Pancreas (tissue), 10 donors: ENCODE measurements around the gene MICB. TPM values are rescaled to one million over a fixed set of nuclear protein-coding genes. Genes with fewer than 3 reads are reported as not detected.

Source experiments
- ATAC-seq, 4 donors: fragments of 200-7000 bp; cut with Tn5 transposase; one replicate each; pipeline versions ENCODE4 v1.8.0 to v1.9.1; 2020; ENCODE audit warnings: mild to moderate bottlenecking in 4 of 4, moderate library complexity in 4 of 4
- DNase-seq, 6 donors: peaks; one replicate each; pipeline ENCODE4 v3.0.0-alpha.2; 2020
- FAIRE-seq: peaks from 2 replicates; lab custom pipeline; 2012; peaks lifted over from hg19 to GRCh38; lab: Jason Lieb, UNC
- H3K27ac ChIP-seq, 4 donors: fragments of 200-600 bp; sonication (generic); 1 replicate in 3 of 4; 2 replicates in 1 of 4; pipeline versions ENCODE4 v1.5.0 to v1.8.0; 2020
- H3K27me3 ChIP-seq, 4 donors: fragments of 200-600 bp; one replicate each; pipeline ENCODE4 v1.8.0; 2021
- H3K36me3 ChIP-seq, 3 donors: fragments of 200-600 bp; sonication (generic) in 1 of 3; one replicate each; pipeline versions ENCODE4 v1.5.0 to v1.8.0; 2020 to 2021
- H3K4me1 ChIP-seq, 3 donors: fragments of 200-600 bp; one replicate each; pipeline ENCODE4 v1.8.0; 2021
- H3K4me3 ChIP-seq, 4 donors: fragments of 200-600 bp; sonication (generic) in 2 of 4; one replicate each; pipeline versions ENCODE4 v1.5.0 to v1.8.0; 2020 to 2021
- H3K9me3 ChIP-seq, 4 donors: fragments of 200-600 bp; one replicate each; pipeline ENCODE4 v1.8.0; 2021
- intact Hi-C, 3 donors: fragments of 100-400 bp; cut with DNase I; formaldehyde crosslinking; loops; one replicate each; pipeline versions ENCODE4 v1.11.1 to v1.14.2; 2022
- polyA plus RNA-seq, 2 donors: library from polyadenylated mRNA; stranded (reverse); fragments of 200-250 nt; gene quantifications; one replicate each; pipeline ENCODE4 v1.2.3, GENCODE V29; 2013
- total RNA-seq, 6 donors: library from RNA; stranded (reverse); fragmentation: NEBNext Ultra II Directional in 4 of 6; extraction: Animal tissue kit (Norgen Biotek cat#: 25700) in 4 of 6; gene quantifications; one replicate each; pipeline versions ENCODE4 v1.2.1 to v1.2.4, GENCODE V29; 2021 to 2023
- TF ChIP-seq, protein P1 (sequence below), 4 donors: fragments of 200-600 bp; sonication (generic) in 3 of 4; IDR thresholded peaks; one replicate each; pipeline versions ENCODE4 v1.5.0 to v1.8.0; 2021; ENCODE audit warnings: antibody characterized with exemption in 4 of 4
- donor health status: healthy with polysubstance abuse.
- donor health status: DM: no; HTN: no; CAD: no; lungs with moderate emphysema.
- donor health status: DM: no; HTN: no; CAD: no.
- donor health status: control.
- donor health status: control.
- donor health status: Bipolar disorder and iron deficiency.
- donor health status: DM: yes; HTN: yes; CAD: no.
- donor health status: DM: no; HTN: no; CAD: no.
- donor health status: DM: no; HTN: no; CAD: no.
- donor health status: DM: yes; HTN: yes; CAD: no.

Gene MICB
- total and polyA plus RNA-seq, 8 donors = 0.23 to 1.7 (median 0.51) TPM

GRCh38 chr6:31560697-31561058, 62.7 kb downstream of the MICB start:
- H3K36me3 ChIP-seq = peaks cover 0 to 20% (median 8%) of the 10 kb centered on the region in 3 donors
- peak overlapping the region in 1 of 4 donors; percentile 37 for H3K27ac ChIP-seq
- no peak for FAIRE-seq
- TF ChIP-seq, protein P1, sequence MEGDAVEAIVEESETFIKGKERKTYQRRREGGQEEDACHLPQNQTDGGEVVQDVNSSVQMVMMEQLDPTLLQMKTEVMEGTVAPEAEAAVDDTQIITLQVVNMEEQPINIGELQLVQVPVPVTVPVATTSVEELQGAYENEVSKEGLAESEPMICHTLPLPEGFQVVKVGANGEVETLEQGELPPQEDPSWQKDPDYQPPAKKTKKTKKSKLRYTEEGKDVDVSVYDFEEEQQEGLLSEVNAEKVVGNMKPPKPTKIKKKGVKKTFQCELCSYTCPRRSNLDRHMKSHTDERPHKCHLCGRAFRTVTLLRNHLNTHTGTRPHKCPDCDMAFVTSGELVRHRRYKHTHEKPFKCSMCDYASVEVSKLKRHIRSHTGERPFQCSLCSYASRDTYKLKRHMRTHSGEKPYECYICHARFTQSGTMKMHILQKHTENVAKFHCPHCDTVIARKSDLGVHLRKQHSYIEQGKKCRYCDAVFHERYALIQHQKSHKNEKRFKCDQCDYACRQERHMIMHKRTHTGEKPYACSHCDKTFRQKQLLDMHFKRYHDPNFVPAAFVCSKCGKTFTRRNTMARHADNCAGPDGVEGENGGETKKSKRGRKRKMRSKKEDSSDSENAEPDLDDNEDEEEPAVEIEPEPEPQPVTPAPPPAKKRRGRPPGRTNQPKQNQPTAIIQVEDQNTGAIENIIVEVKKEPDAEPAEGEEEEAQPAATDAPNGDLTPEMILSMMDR (IDR thresholded peaks at IDR 0.05) = no peak
- intact Hi-C loops = no loop called here
- H3K27me3 ChIP-seq = no peaks in the 10 kb centered on the region
- H3K4me1 ChIP-seq = peaks cover 0 to 7% (median 0%) of the 10 kb centered on the region in 3 donors
- no peak overlapping the region for H3K4me3 ChIP-seq
- ATAC-seq = no peak
- H3K9me3 ChIP-seq = no peaks in the 10 kb centered on the region
- no peak for DNase-seq

Other genes with a start within 250 kb of the MICB start
- 100 to 1,000 TPM; 135 to 297 (median 208) TPM for gene HLA-C, start 226.1 kb upstream of the MICB start, total RNA-seq
- gene HLA-C, start 226.1 kb upstream of the MICB start, polyA plus RNA-seq = 100 to 1,000 TPM; 147 to 160 TPM
- 1,000 to 10,000 TPM in 1 of 6 donors, 100 to 1,000 TPM in 5; 141 to 1,089 (median 229) TPM for gene HLA-B, start 141.0 kb upstream of the MICB start, total RNA-seq
- gene HLA-B, start 141.0 kb upstream of the MICB start, polyA plus RNA-seq = 100 to 1,000 TPM; 269 to 373 TPM
- gene MICA, start 94.5 kb upstream of the MICB start, total RNA-seq = 10 to 100 TPM in 1 of 6 donors, 1 to 10 TPM in 5; 4.8 to 15.8 (median 5.7) TPM
- gene MICA, start 94.5 kb upstream of the MICB start, polyA plus RNA-seq = 10 to 100 TPM; 13.6 to 22.6 TPM
- gene MCCD1, start 30.8 kb downstream of the MICB start, total RNA-seq = not detected
- gene MCCD1, start 30.8 kb downstream of the MICB start, polyA plus RNA-seq = not detected
- 100 to 1,000 TPM; 134 to 233 (median 153) TPM for gene DDX39B, start 43.9 kb downstream of the MICB start, total RNA-seq
- gene DDX39B, start 43.9 kb downstream of the MICB start, polyA plus RNA-seq = 100 to 1,000 TPM; 423 to 669 TPM
- gene ATP6V1G2, start 48.5 kb downstream of the MICB start, total RNA-seq = under 1 TPM; 0.16 to 0.81 (median 0.36) TPM
- 1 to 10 TPM; 1.9 to 2.1 TPM for gene ATP6V1G2, start 48.5 kb downstream of the MICB start, polyA plus RNA-seq
- gene NFKBIL1, start 49.5 kb downstream of the MICB start, total RNA-seq = 10 to 100 TPM; 12.1 to 25.3 (median 20.8) TPM
- 10 to 100 TPM; 26.5 to 46.0 TPM for gene NFKBIL1, start 49.5 kb downstream of the MICB start, polyA plus RNA-seq
- 1 to 10 TPM in 1 of 6 donors, under 1 TPM in 1, not detected in 4; 0.12 to 1.3 TPM for gene LTA, start 74.1 kb downstream of the MICB start, total RNA-seq
- under 1 TPM; 0.05 to 0.15 TPM for gene LTA, start 74.1 kb downstream of the MICB start, polyA plus RNA-seq
- under 1 TPM in 5 of 6 donors, not detected in 1; 0.29 to 0.87 (median 0.58) TPM for gene TNF, start 77.4 kb downstream of the MICB start, total RNA-seq
- under 1 TPM; 0.11 to 0.42 TPM for gene TNF, start 77.4 kb downstream of the MICB start, polyA plus RNA-seq
- gene LTB, start 84.3 kb downstream of the MICB start, total RNA-seq = 10 to 100 TPM in 1 of 6 donors, 1 to 10 TPM in 3, under 1 TPM in 2; 0.71 to 19.4 (median 1.9) TPM
- gene LTB, start 84.3 kb downstream of the MICB start, polyA plus RNA-seq = 1 to 10 TPM; 1.4 to 7.3 TPM
- gene LST1, start 88.1 kb downstream of the MICB start, total RNA-seq = 10 to 100 TPM in 2 of 6 donors, 1 to 10 TPM in 2, under 1 TPM in 2; 0.56 to 12.9 (median 2.6) TPM
- gene LST1, start 88.1 kb downstream of the MICB start, polyA plus RNA-seq = 1 to 10 TPM; 6.0 to 6.2 TPM
- gene NCR3, start 94.9 kb downstream of the MICB start, total RNA-seq = under 1 TPM in 1 of 6 donors, not detected in 5; 0.28 TPM
- gene NCR3, start 94.9 kb downstream of the MICB start, polyA plus RNA-seq = not detected
- 10 to 100 TPM in 2 of 6 donors, 1 to 10 TPM in 4; 1.1 to 18.6 (median 5.3) TPM for gene AIF1, start 117.1 kb downstream of the MICB start, total RNA-seq
- 10 to 100 TPM; 16.2 to 16.4 TPM for gene AIF1, start 117.1 kb downstream of the MICB start, polyA plus RNA-seq
- gene PRRC2A, start 122.6 kb downstream of the MICB start, total RNA-seq = 10 to 100 TPM; 45.3 to 97.6 (median 73.5) TPM
- 100 to 1,000 TPM; 138 to 144 TPM for gene PRRC2A, start 122.6 kb downstream of the MICB start, polyA plus RNA-seq
- gene BAG6, start 154.5 kb downstream of the MICB start, total RNA-seq = 100 to 1,000 TPM in 4 of 6 donors, 10 to 100 TPM in 2; 93.3 to 160 (median 113) TPM
- gene BAG6, start 154.5 kb downstream of the MICB start, polyA plus RNA-seq = 100 to 1,000 TPM; 283 to 292 TPM
- 1 to 10 TPM in 3 of 6 donors, under 1 TPM in 3; 0.62 to 2.6 (median 0.98) TPM for gene APOM, start 157.7 kb downstream of the MICB start, total RNA-seq
- gene APOM, start 157.7 kb downstream of the MICB start, polyA plus RNA-seq = 1 to 10 TPM; 3.4 to 5.0 TPM
- gene C6orf47, start 162.6 kb downstream of the MICB start, total RNA-seq = 10 to 100 TPM in 1 of 6 donors, 1 to 10 TPM in 5; 6.9 to 12.0 (median 9.0) TPM
- 10 to 100 TPM; 10.8 to 11.2 TPM for gene C6orf47, start 162.6 kb downstream of the MICB start, polyA plus RNA-seq
- 1 to 10 TPM; 5.5 to 9.5 (median 6.1) TPM for gene GPANK1, start 166.9 kb downstream of the MICB start, total RNA-seq
- gene GPANK1, start 166.9 kb downstream of the MICB start, polyA plus RNA-seq = 10 to 100 TPM; 11.2 to 11.6 TPM
- 10 to 100 TPM; 48.1 to 65.9 (median 57.8) TPM for gene CSNK2B, start 167.9 kb downstream of the MICB start, total RNA-seq
- 100 to 1,000 TPM in 1 of 2 donors, 10 to 100 TPM in 1; 86.8 to 116 TPM for gene CSNK2B, start 167.9 kb downstream of the MICB start, polyA plus RNA-seq
- 1 to 10 TPM; 3.0 to 8.2 (median 4.0) TPM for gene LY6G5B, start 171.8 kb downstream of the MICB start, total RNA-seq
- gene LY6G5B, start 171.8 kb downstream of the MICB start, polyA plus RNA-seq = 10 to 100 TPM in 1 of 2 donors, 1 to 10 TPM in 1; 9.2 to 11.4 TPM
- 1 to 10 TPM; 1.6 to 2.9 (median 2.3) TPM for gene LY6G5C, start 182.9 kb downstream of the MICB start, total RNA-seq
- gene LY6G5C, start 182.9 kb downstream of the MICB start, polyA plus RNA-seq = 1 to 10 TPM; 2.4 to 2.5 TPM
- gene ABHD16A, start 205.2 kb downstream of the MICB start, total RNA-seq = 10 to 100 TPM; 14.9 to 34.2 (median 19.7) TPM
- 10 to 100 TPM; 31.9 to 61.5 TPM for gene ABHD16A, start 205.2 kb downstream of the MICB start, polyA plus RNA-seq
- not detected for gene LY6G6F, start 208.7 kb downstream of the MICB start, total RNA-seq
- gene LY6G6F, start 208.7 kb downstream of the MICB start, polyA plus RNA-seq = not detected
- not detected for gene LY6G6D, start 217.2 kb downstream of the MICB start, total RNA-seq
- not detected for gene LY6G6D, start 217.2 kb downstream of the MICB start, polyA plus RNA-seq
- not detected for gene LY6G6C, start 223.6 kb downstream of the MICB start, total RNA-seq
- not detected for gene LY6G6C, start 223.6 kb downstream of the MICB start, polyA plus RNA-seq
- gene MPIG6B, start 225.2 kb downstream of the MICB start, total RNA-seq = under 1 TPM in 1 of 6 donors, not detected in 5; 0.06 TPM
- under 1 TPM in 1 of 2 donors, not detected in 1; 0.05 TPM for gene MPIG6B, start 225.2 kb downstream of the MICB start, polyA plus RNA-seq
- gene DDAH2, start 231.2 kb downstream of the MICB start, total RNA-seq = 10 to 100 TPM in 4 of 6 donors, 1 to 10 TPM in 2; 6.5 to 32.8 (median 13.0) TPM
- gene DDAH2, start 231.2 kb downstream of the MICB start, polyA plus RNA-seq = 10 to 100 TPM; 58.2 to 68.8 TPM
- 100 to 1,000 TPM in 2 of 6 donors, 10 to 100 TPM in 4; 61.0 to 150 (median 80.8) TPM for gene CLIC1, start 238.4 kb downstream of the MICB start, total RNA-seq
- gene CLIC1, start 238.4 kb downstream of the MICB start, polyA plus RNA-seq = 100 to 1,000 TPM in 1 of 2 donors, 10 to 100 TPM in 1; 91.8 to 154 TPM
- gene MSH5, start 241.9 kb downstream of the MICB start, total RNA-seq = 1 to 10 TPM; 2.2 to 7.6 (median 5.3) TPM
- gene MSH5, start 241.9 kb downstream of the MICB start, polyA plus RNA-seq = 10 to 100 TPM; 11.3 to 17.4 TPM